Chondrocyte (in vitro differentiated cells): ENCODE data around the gene KPNA1. TPM values are rescaled to one million over a fixed set of nuclear protein-coding genes. Genes with fewer than 3 reads are reported as not detected.
A peak's percentile ranks its signal among the peaks of the same experiment; 100 is the strongest.

ENCODE experiments used
- DNase-seq: peaks from one replicate; pipeline ENCODE4 v3.0.0; 2021; ENCODE audit warnings: mixed read lengths, low spot score
- H3K27ac Mint-ChIP-seq: one replicate; pipeline ENCODE4 v1.8.0; 2021; ENCODE audit warnings: mild to moderate bottlenecking, moderate library complexity, mixed read lengths; ENCODE audit not compliant: unreplicated experiment
- H3K27me3 Mint-ChIP-seq: 2 replicates; pipeline ENCODE4 v1.8.0; 2021; ENCODE audit warnings: low read depth, mixed read lengths
- H3K36me3 Mint-ChIP-seq: 2 replicates; pipeline ENCODE4 v1.8.0; 2021; ENCODE audit warnings: low read depth, mixed read lengths
- H3K4me1 Mint-ChIP-seq: 2 replicates; pipeline ENCODE4 v1.8.0; 2021; ENCODE audit warnings: low read depth, mild to moderate bottlenecking, mixed read lengths
- H3K4me3 Mint-ChIP-seq: one replicate; pipeline ENCODE4 v1.8.0; 2021; ENCODE audit warnings: mild to moderate bottlenecking, moderate library complexity, mixed read lengths; ENCODE audit not compliant: unreplicated experiment
- H3K9me3 Mint-ChIP-seq: 2 replicates; pipeline ENCODE4 v1.8.0; 2021; ENCODE audit warnings: low read depth, mixed read lengths
- CTCF ChIP-seq: fragments of 200-600 bp; sonication (generic); IDR thresholded peaks from 2 replicates; pipeline ENCODE4 v1.5.0; 2021; ENCODE audit warnings: antibody characterized with exemption, mild to moderate bottlenecking, moderate library complexity
- long read RNA-seq: library from polyadenylated mRNA; stranded (forward); transcript quantifications from one replicate; pipeline ENCODE4 v2.0.0, GENCODE V29; 2021
- total RNA-seq: library from RNA; stranded (reverse); gene quantifications from 3 replicates; pipeline ENCODE4 v1.2.1, GENCODE V29; 2021

Gene KPNA1
- total RNA-seq: 80.6 to 88.9 TPM (median 85.6 TPM) in 3 replicates
- long read RNA-seq, full-length matches to known transcripts: 144 of 172 reads
- long read RNA-seq, partial matches to known transcripts: 2 of 172 reads
- long read RNA-seq, other reads (novel, unspliced or antisense): 26 of 172 reads

- H3K4me1 Mint-ChIP-seq: peaks cover 41% of the 10 kb centered on the region
- H3K27me3 Mint-ChIP-seq: no peaks in the 10 kb centered on the region
- peak; percentile 95 for DNase-seq
These were observed at the start of gene KPNA1 for GRCh38 chr3:122514123-122515019. Gene KPNA1, minus strand, starts transcription at chr3:122514939. Its CDS starts 18,374 bp downstream, at chr3:122496565.

GRCh38 chr3:122564155-122564912, 49.6 kb upstream of the KPNA1 start, which contains the start of the genes DTX3L and PARP9:
Gene DTX3L, plus strand, starts transcription at chr3:122564338. Its CDS starts 89 bp downstream, at chr3:122564427.
Gene PARP9, minus strand, starts transcription at chr3:122564300. Its CDS starts 4,680 bp downstream, at chr3:122559620.
- TF ChIP-seq CTCF: no peak
- H3K27ac Mint-ChIP-seq: peak within 1 kb of the TSS; percentile 77
- H3K4me1 Mint-ChIP-seq: peaks cover 25% of the 10 kb centered on the region
- no peaks in the 10 kb centered on the region for H3K9me3 Mint-ChIP-seq
- H3K27me3 Mint-ChIP-seq: no peaks in the 10 kb centered on the region
- peak within 1 kb of the TSS; percentile 88 for H3K4me3 Mint-ChIP-seq
- DNase-seq: peak; percentile 92
- peaks cover 17% of the 10 kb centered on the region for H3K36me3 Mint-ChIP-seq

More at GRCh38 chr3:122514123-122515019, at the start of gene KPNA1:
- H3K9me3 Mint-ChIP-seq: no peaks in the 10 kb centered on the region
- peak within 1 kb of the TSS; percentile 97 for H3K4me3 Mint-ChIP-seq
- TF ChIP-seq CTCF: no peak
- peaks cover 2% of the 10 kb centered on the region for H3K36me3 Mint-ChIP-seq
- H3K27ac Mint-ChIP-seq: peak within 1 kb of the TSS; percentile 98

- no peaks in the 10 kb centered on the region for H3K9me3 Mint-ChIP-seq
- no peak for DNase-seq
- peak overlapping the region; percentile 88 for H3K4me3 Mint-ChIP-seq
- H3K36me3 Mint-ChIP-seq: peaks cover 14% of the 10 kb centered on the region
- peaks cover 25% of the 10 kb centered on the region for H3K4me1 Mint-ChIP-seq
- peak overlapping the region; percentile 77 for H3K27ac Mint-ChIP-seq
- TF ChIP-seq CTCF: no peak
- no peaks in the 10 kb centered on the region for H3K27me3 Mint-ChIP-seq
These were observed 48.9 kb upstream of the KPNA1 start for GRCh38 chr3:122563717-122564025.

GRCh38 chr3:122562923-122563716, 48.4 kb upstream of the KPNA1 start:
- no peak for TF ChIP-seq CTCF
- peaks cover 12% of the 10 kb centered on the region for H3K36me3 Mint-ChIP-seq
- H3K9me3 Mint-ChIP-seq: no peaks in the 10 kb centered on the region
- peak overlapping the region; percentile 77 for H3K27ac Mint-ChIP-seq
- H3K4me1 Mint-ChIP-seq: peaks cover 25% of the 10 kb centered on the region
- no peaks in the 10 kb centered on the region for H3K27me3 Mint-ChIP-seq
- DNase-seq: no peak
- peak overlapping the region; percentile 88 for H3K4me3 Mint-ChIP-seq
